GM23338 (cell line): Measurements from ENCODE around the gene IFI6.

ENCODE experiments used
- CREB1 ChIP-seq: fragments of 250-450 bp; sonication (Bioruptor Pico); IDR thresholded peaks from 2 replicates; pipeline ENCODE4 v1.5.0; 2020; ENCODE audit warnings: low read depth, mild to moderate bottlenecking, moderate library complexity
- EZH2 ChIP-seq: fragments of 200-600 bp; sonication (generic); IDR thresholded peaks from one replicate; pipeline ENCODE4 v1.8.0; 2017; ENCODE audit warnings: antibody characterized with exemption, mild to moderate bottlenecking, low read depth; ENCODE audit not compliant: unreplicated experiment
- EZH2phosphoT487 ChIP-seq: fragments of 200-600 bp; sonication (generic); IDR thresholded peaks from one replicate; pipeline ENCODE4 v1.8.1; 2018; ENCODE audit warnings: antibody characterized with exemption; ENCODE audit not compliant: unreplicated experiment
- JUNB ChIP-seq: IDR thresholded peaks from one replicate; pipeline ENCODE4 v1.6.1; 2016; ENCODE audit warnings: antibody characterized with exemption; ENCODE audit not compliant: unreplicated experiment
- NANOG ChIP-seq: IDR thresholded peaks from 2 replicates; pipeline ENCODE4 v1.6.1; 2016; ENCODE audit warnings: antibody characterized with exemption, borderline replicate concordance
- POLR2AphosphoS5 ChIP-seq: IDR thresholded peaks from 2 replicates; pipeline ENCODE4 v1.6.1; 2016; ENCODE audit warnings: antibody characterized with exemption, low read depth
- STAT1 ChIP-seq: IDR thresholded peaks from one replicate; pipeline ENCODE4 v1.6.1; 2016; ENCODE audit warnings: antibody characterized with exemption; ENCODE audit not compliant: unreplicated experiment
- ZNF114 ChIP-seq: fragments of 250-450 bp; sonication (Bioruptor Pico); IDR thresholded peaks from 2 replicates; pipeline ENCODE4 v1.5.0; 2020; ENCODE audit warnings: mild to moderate bottlenecking, moderate library complexity
- ZNF331 ChIP-seq: fragments of 250-450 bp; sonication (Bioruptor Pico); IDR thresholded peaks from 2 replicates; pipeline ENCODE4 v1.5.0; 2020; ENCODE audit warnings: low read depth, mild to moderate bottlenecking, moderate library complexity
- TF ChIP-seq, protein P1 (sequence below), 2 experiments: fragments of 200-600 bp in 1 of 2; sonication (generic) in 1 of 2; conservative IDR thresholded peaks; 2 replicates each; pipeline versions ENCODE4 v1.5.1 to v1.6.1; 2016 to 2017; ENCODE audit warnings: antibody characterized with exemption in 2 of 2, low read depth in 2 of 2, mild to moderate bottlenecking in 2 of 2, moderate library complexity in 1 of 2
- TF ChIP-seq, protein P2 (sequence below): IDR thresholded peaks from one replicate; pipeline ENCODE4 v1.6.1; 2018; ENCODE audit warnings: antibody characterized with exemption; ENCODE audit not compliant: unreplicated experiment
- TF ChIP-seq, protein P3 (sequence below): fragments of 250-450 bp; sonication (Bioruptor Pico); IDR thresholded peaks from 2 replicates; pipeline ENCODE4 v1.5.0; 2020; ENCODE audit warnings: mild to moderate bottlenecking, moderate library complexity
- TF ChIP-seq, protein P4 (sequence below): IDR thresholded peaks from 2 replicates; pipeline ENCODE4 v1.6.1; 2016; ENCODE audit warnings: antibody characterized with exemption

DNA sequence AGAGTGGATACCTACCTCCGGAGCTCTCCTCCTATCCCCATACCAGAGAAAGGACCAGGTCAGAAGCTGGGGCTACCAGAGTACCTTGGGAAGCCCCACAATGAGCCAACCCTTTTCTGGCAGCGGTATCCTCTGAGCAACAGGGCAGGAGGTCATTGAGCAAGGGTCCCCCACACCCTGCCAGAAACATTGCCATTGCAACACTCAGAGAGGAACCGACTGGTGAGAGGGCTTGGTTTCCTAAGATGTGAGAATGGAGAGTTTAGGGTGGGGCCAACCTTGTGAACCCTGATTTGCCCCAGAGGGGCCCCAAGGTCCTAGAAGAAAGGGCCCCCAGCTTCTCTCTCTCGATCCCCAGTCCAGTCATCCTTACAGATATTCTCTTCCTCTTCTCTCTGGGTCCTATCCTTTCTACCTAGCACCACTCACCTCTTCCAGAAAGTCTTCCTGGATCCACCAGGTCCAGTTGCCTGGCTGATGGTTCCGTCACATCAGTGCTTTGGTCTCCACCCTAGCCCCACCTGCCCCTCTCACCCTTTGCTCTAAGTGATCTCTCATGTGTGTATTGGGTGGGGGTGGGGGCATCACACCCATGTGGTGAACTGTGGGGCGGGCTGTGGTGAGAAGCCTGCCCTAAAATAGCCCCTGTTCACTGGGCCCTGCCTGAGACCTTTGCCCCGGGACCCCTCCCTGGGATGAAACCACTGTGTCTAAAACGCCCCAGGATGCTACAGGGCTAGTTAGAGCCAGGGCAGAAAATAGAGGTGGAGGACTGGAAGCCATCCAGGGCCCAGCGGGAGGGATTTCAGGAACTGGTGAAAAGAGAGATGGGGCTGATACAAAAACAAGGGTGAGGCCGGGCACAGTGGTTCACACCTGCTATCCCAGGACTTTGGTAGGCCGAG lies 45.7 kb downstream of the IFI6 start:
- TF ChIP-seq, protein P1, sequence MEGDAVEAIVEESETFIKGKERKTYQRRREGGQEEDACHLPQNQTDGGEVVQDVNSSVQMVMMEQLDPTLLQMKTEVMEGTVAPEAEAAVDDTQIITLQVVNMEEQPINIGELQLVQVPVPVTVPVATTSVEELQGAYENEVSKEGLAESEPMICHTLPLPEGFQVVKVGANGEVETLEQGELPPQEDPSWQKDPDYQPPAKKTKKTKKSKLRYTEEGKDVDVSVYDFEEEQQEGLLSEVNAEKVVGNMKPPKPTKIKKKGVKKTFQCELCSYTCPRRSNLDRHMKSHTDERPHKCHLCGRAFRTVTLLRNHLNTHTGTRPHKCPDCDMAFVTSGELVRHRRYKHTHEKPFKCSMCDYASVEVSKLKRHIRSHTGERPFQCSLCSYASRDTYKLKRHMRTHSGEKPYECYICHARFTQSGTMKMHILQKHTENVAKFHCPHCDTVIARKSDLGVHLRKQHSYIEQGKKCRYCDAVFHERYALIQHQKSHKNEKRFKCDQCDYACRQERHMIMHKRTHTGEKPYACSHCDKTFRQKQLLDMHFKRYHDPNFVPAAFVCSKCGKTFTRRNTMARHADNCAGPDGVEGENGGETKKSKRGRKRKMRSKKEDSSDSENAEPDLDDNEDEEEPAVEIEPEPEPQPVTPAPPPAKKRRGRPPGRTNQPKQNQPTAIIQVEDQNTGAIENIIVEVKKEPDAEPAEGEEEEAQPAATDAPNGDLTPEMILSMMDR (conservative IDR thresholded peaks at IDR 0.05; ENCODE audit: low read depth in 2 of 2), result no peak
- no peak for TF ChIP-seq EZH2phosphoT487
- TF ChIP-seq POLR2AphosphoS5, result no peak
- TF ChIP-seq, protein P2, sequence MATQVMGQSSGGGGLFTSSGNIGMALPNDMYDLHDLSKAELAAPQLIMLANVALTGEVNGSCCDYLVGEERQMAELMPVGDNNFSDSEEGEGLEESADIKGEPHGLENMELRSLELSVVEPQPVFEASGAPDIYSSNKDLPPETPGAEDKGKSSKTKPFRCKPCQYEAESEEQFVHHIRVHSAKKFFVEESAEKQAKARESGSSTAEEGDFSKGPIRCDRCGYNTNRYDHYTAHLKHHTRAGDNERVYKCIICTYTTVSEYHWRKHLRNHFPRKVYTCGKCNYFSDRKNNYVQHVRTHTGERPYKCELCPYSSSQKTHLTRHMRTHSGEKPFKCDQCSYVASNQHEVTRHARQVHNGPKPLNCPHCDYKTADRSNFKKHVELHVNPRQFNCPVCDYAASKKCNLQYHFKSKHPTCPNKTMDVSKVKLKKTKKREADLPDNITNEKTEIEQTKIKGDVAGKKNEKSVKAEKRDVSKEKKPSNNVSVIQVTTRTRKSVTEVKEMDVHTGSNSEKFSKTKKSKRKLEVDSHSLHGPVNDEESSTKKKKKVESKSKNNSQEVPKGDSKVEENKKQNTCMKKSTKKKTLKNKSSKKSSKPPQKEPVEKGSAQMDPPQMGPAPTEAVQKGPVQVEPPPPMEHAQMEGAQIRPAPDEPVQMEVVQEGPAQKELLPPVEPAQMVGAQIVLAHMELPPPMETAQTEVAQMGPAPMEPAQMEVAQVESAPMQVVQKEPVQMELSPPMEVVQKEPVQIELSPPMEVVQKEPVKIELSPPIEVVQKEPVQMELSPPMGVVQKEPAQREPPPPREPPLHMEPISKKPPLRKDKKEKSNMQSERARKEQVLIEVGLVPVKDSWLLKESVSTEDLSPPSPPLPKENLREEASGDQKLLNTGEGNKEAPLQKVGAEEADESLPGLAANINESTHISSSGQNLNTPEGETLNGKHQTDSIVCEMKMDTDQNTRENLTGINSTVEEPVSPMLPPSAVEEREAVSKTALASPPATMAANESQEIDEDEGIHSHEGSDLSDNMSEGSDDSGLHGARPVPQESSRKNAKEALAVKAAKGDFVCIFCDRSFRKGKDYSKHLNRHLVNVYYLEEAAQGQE, result no peak
- TF ChIP-seq EZH2, result no peak
- no peak for TF ChIP-seq JUNB
- TF ChIP-seq, protein P3, sequence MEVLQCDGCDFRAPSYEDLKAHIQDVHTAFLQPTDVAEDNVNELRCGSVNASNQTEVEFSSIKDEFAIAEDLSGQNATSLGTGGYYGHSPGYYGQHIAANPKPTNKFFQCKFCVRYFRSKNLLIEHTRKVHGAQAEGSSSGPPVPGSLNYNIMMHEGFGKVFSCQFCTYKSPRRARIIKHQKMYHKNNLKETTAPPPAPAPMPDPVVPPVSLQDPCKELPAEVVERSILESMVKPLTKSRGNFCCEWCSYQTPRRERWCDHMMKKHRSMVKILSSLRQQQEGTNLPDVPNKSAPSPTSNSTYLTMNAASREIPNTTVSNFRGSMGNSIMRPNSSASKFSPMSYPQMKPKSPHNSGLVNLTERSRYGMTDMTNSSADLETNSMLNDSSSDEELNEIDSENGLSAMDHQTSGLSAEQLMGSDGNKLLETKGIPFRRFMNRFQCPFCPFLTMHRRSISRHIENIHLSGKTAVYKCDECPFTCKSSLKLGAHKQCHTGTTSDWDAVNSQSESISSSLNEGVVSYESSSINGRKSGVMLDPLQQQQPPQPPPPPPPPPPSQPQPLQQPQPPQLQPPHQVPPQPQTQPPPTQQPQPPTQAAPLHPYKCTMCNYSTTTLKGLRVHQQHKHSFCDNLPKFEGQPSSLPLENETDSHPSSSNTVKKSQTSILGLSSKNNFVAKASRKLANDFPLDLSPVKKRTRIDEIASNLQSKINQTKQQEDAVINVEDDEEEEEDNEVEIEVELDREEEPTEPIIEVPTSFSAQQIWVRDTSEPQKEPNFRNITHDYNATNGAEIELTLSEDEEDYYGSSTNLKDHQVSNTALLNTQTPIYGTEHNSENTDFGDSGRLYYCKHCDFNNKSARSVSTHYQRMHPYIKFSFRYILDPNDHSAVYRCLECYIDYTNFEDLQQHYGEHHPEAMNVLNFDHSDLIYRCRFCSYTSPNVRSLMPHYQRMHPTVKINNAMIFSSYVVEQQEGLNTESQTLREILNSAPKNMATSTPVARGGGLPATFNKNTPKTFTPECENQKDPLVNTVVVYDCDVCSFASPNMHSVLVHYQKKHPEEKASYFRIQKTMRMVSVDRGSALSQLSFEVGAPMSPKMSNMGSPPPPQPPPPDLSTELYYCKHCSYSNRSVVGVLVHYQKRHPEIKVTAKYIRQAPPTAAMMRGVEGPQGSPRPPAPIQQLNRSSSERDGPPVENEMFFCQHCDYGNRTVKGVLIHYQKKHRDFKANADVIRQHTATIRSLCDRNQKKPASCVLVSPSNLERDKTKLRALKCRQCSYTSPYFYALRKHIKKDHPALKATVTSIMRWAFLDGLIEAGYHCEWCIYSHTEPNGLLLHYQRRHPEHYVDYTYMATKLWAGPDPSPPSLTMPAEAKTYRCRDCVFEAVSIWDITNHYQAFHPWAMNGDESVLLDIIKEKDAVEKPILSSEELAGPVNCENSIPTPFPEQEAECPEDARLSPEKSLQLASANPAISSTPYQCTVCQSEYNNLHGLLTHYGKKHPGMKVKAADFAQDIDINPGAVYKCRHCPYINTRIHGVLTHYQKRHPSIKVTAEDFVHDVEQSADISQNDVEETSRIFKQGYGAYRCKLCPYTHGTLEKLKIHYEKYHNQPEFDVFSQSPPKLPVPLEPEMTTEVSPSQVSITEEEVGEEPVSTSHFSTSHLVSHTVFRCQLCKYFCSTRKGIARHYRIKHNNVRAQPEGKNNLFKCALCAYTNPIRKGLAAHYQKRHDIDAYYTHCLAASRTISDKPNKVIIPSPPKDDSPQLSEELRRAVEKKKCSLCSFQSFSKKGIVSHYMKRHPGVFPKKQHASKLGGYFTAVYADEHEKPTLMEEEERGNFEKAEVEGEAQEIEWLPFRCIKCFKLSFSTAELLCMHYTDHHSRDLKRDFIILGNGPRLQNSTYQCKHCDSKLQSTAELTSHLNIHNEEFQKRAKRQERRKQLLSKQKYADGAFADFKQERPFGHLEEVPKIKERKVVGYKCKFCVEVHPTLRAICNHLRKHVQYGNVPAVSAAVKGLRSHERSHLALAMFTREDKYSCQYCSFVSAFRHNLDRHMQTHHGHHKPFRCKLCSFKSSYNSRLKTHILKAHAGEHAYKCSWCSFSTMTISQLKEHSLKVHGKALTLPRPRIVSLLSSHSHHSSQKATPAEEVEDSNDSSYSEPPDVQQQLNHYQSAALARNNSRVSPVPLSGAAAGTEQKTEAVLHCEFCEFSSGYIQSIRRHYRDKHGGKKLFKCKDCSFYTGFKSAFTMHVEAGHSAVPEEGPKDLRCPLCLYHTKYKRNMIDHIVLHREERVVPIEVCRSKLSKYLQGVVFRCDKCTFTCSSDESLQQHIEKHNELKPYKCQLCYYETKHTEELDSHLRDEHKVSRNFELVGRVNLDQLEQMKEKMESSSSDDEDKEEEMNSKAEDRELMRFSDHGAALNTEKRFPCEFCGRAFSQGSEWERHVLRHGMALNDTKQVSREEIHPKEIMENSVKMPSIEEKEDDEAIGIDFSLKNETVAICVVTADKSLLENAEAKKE (CRISPR knock-in tag), result no peak
- TF ChIP-seq CREB1 (CRISPR knock-in tag), result no peak
- no peak for TF ChIP-seq ZNF114 (CRISPR knock-in tag)
- TF ChIP-seq, protein P4, sequence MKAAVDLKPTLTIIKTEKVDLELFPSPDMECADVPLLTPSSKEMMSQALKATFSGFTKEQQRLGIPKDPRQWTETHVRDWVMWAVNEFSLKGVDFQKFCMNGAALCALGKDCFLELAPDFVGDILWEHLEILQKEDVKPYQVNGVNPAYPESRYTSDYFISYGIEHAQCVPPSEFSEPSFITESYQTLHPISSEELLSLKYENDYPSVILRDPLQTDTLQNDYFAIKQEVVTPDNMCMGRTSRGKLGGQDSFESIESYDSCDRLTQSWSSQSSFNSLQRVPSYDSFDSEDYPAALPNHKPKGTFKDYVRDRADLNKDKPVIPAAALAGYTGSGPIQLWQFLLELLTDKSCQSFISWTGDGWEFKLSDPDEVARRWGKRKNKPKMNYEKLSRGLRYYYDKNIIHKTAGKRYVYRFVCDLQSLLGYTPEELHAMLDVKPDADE, result no peak
- TF ChIP-seq NANOG, result no peak
- TF ChIP-seq ZNF331 (CRISPR knock-in tag), result no peak
- no peak for TF ChIP-seq STAT1
